Prostate gland (tissue), 2 donors: ENCODE results near the gene PPP1R37.

Source experiments
- CTCF ChIP-seq, 4 experiments: fragments of 200-600 bp in 2 of 4; fragments of 450-650 bp in 2 of 4; sonication (generic) in 2 of 4; IDR thresholded peaks; 1 replicate in 3 of 4; 2 replicates in 1 of 4; pipeline ENCODE4 v1.5.1; 2016 to 2019; ENCODE audit warnings: antibody characterized with exemption in 4 of 4, mild to moderate bottlenecking in 2 of 4, moderate library complexity in 2 of 4
- POLR2A ChIP-seq: fragments of 450-650 bp; IDR thresholded peaks from one replicate; pipeline ENCODE4 v1.6.1; 2016; ENCODE audit warnings: antibody characterized with exemption, mild to moderate bottlenecking

DNA sequence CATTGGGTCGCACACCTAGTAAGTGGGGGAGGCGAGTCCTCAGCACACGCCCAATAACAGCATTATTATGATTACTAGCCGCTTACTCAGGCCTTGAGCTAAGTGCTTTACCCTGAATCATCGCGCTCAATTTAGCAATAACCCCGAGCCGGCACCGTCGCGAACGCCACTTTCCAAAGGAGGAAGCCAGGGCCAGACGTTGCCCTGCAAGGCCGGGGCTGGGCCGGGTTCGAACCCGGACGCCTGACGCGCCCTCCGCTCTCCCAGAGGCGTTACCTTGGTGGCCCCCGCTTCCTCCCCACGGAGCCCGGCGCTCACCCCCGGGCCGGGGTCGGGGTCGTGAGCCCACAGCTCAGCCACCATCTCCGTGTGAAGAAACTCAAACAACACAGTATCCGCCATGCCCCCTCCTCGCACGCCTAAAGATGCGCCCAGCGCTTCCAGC lies 84.9 kb downstream of the PPP1R37 start, which contains the start of gene TRAPPC6A:
- TF ChIP-seq CTCF (IDR thresholded peaks at IDR 0.05) (no peak), POLR2A (peak; percentile 68)
